Body of pancreas (tissue), 4 donors: ENCODE data around the gene ST3GAL6. TPM values are rescaled to one million over a fixed set of nuclear protein-coding genes. Genes with fewer than 3 reads are reported as not detected.

Source experiments
- ATAC-seq: fragments of 150-250 bp; one replicate; pipeline ENCODE4 v1.9.1; 2016
- DNase-seq, 4 donors: peaks; one replicate each; pipeline ENCODE4 v3.0.0-alpha.2; 2019
- H3K27ac ChIP-seq, 4 donors: fragments of 200-600 bp; sonication (generic); 1 replicate in 3 of 4; 2 replicates in 1 of 4; pipeline versions ENCODE4 v1.5.1 to v1.6.1; 2016 to 2019; ENCODE audit warnings: mild to moderate bottlenecking in 1 of 4, mixed read lengths in 1 of 4, moderate library complexity in 1 of 4
- H3K27me3 ChIP-seq, 2 donors: fragments of 200-600 bp; sonication (generic); one replicate each; pipeline ENCODE4 v1.6.0; 2016; ENCODE audit warnings: mild to moderate bottlenecking in 1 of 2
- H3K36me3 ChIP-seq, 2 donors: fragments of 200-600 bp; sonication (generic); replicated peaks in 1 of 2; 2 replicates each; pipeline ENCODE4 v1.5.1; 2016; ENCODE audit warnings: low read depth in 2 of 2; ENCODE audit not compliant: insufficient read depth in 1 of 2
- H3K4me1 ChIP-seq: fragments of 200-600 bp; sonication (generic); one replicate; pipeline ENCODE4 v1.6.0; 2016
- H3K4me3 ChIP-seq, 2 donors: fragments of 200-600 bp; sonication (generic); 1 replicate in 1 of 2; 2 replicates in 1 of 2; pipeline ENCODE4 v1.5.1; 2016 to 2019
- H3K9me3 ChIP-seq, 3 donors: fragments of 200-600 bp; sonication (generic); 1 replicate in 2 of 3; 2 replicates in 1 of 3; pipeline ENCODE4 v1.5.1; 2016
- CTCF ChIP-seq, 7 experiments: fragments of 450-650 bp in 4 of 7; fragments of 200-600 bp in 3 of 7; sonication (generic) in 3 of 7; IDR thresholded peaks; one replicate each; pipeline ENCODE4 v1.5.1; 2016 to 2019; ENCODE audit warnings: antibody characterized with exemption in 7 of 7
- POLR2A ChIP-seq, 3 donors: fragments of 450-650 bp; IDR thresholded peaks; one replicate each; pipeline ENCODE4 v1.6.1; 2016; ENCODE audit warnings: antibody characterized with exemption in 3 of 3, mild to moderate bottlenecking in 2 of 3
- WGBS, 2 donors: methylation state at CpG; one replicate each; pipeline ENCODE4 v1.1.5; 2017; 5-methylcytosine and 5-hydroxymethylcytosine counted together
- intact Hi-C: fragments of 100-400 bp; cut with DNase I; formaldehyde crosslinking; loops from one replicate; pipeline ENCODE4 v1.15.1; 2023
- total RNA-seq, 2 donors: library from RNA; depleted of rRNA; stranded (reverse); fragments of >200 nt; gene quantifications; one replicate each; pipeline ENCODE4 v1.1.0, GENCODE V29; 2016

ST3GAL6 gene
- total RNA-seq, 2 donors from 2014 or later: 8.0 to 35.3 TPM

GRCh38 chr3:98776140-98776493 lies 13.0 kb downstream of the ST3GAL6 start:
- Histone ChIP-seq H3K4me1 (peaks cover 32% of the 10 kb centered on the region), H3K36me3 (no peaks in the 10 kb centered on the region), H3K4me3 (no peak overlapping the region), H3K27me3 (no peaks in the 10 kb centered on the region), H3K27ac (peak overlapping the region in 1 of 4 donors; percentile 71), H3K9me3 (no peaks in the 10 kb centered on the region)
- DNase-seq: no peak
- intact Hi-C loops: no loop called here
- no peak for TF ChIP-seq POLR2A (IDR thresholded peaks at IDR 0.05)
- TF ChIP-seq CTCF (IDR thresholded peaks at IDR 0.05): no peak
- no peak for ATAC-seq

- no peaks in the 10 kb centered on the region for H3K27me3 ChIP-seq
- WGBS, 2 donors: 0 to 26% methylated on average over 2 of the region's 2 CpGs
- no peaks in the 10 kb centered on the region for H3K36me3 ChIP-seq
- DNase-seq: peak; percentile 30 to 81 (median 58)
- TF ChIP-seq POLR2A (IDR thresholded peaks at IDR 0.05): no peak
- no peak for TF ChIP-seq CTCF (IDR thresholded peaks at IDR 0.05)
- intact Hi-C loops: no loop called here
- no peaks in the 10 kb centered on the region for H3K9me3 ChIP-seq
- peak overlapping the region; percentile 2 to 71 (median 68) for H3K27ac ChIP-seq
- peak; percentile 94 for ATAC-seq
- peaks cover 32% of the 10 kb centered on the region for H3K4me1 ChIP-seq
- no peak overlapping the region for H3K4me3 ChIP-seq
Measured at GRCh38 chr3:98777286-98777685, 14.1 kb downstream of the ST3GAL6 start.

GRCh38 chr3:98777801-98778220 lies 14.7 kb downstream of the ST3GAL6 start:
- Histone ChIP-seq H3K4me1 (peaks cover 32% of the 10 kb centered on the region), H3K27ac (peak overlapping the region in 3 of 4 donors; percentile 66 to 71 (median 69)), H3K36me3 (no peaks in the 10 kb centered on the region), H3K27me3 (no peaks in the 10 kb centered on the region), H3K4me3 (no peak overlapping the region), H3K9me3 (no peaks in the 10 kb centered on the region)
- DNase-seq (no peak), ATAC-seq (peak; percentile 4)
- intact Hi-C loops: no loop called here
- no peak for TF ChIP-seq CTCF (IDR thresholded peaks at IDR 0.05)
- no peak for TF ChIP-seq POLR2A (IDR thresholded peaks at IDR 0.05)

- no peak for TF ChIP-seq POLR2A (IDR thresholded peaks at IDR 0.05)
- TF ChIP-seq CTCF (IDR thresholded peaks at IDR 0.05): no peak
- Histone ChIP-seq H3K4me1 (peaks cover 35% of the 10 kb centered on the region), H3K27ac (peak overlapping the region; percentile 31 to 71 (median 68)), H3K4me3 (no peak overlapping the region), H3K36me3 (no peaks in the 10 kb centered on the region), H3K27me3 (no peaks in the 10 kb centered on the region), H3K9me3 (no peaks in the 10 kb centered on the region)
- DNase-seq (no peak), ATAC-seq (no peak)
- intact Hi-C loops: no loop called here
- 40 to 61% methylated on average over 5 of the region's 5 CpGs for WGBS, 2 donors
Measured at GRCh38 chr3:98778383-98778782, 15.2 kb downstream of the ST3GAL6 start.

GRCh38 chr3:98778852-98779413 lies 15.8 kb downstream of the ST3GAL6 start:
- intact Hi-C loops: no loop called here
- DNase-seq (peak in 1 of 4 donors; percentile 22), ATAC-seq (no peak)
- Histone ChIP-seq H3K27ac (peak overlapping the region; percentile 31 to 71 (median 68)), H3K36me3 (no peaks in the 10 kb centered on the region), H3K9me3 (no peaks in the 10 kb centered on the region), H3K4me1 (peaks cover 40% of the 10 kb centered on the region), H3K4me3 (no peak overlapping the region), H3K27me3 (no peaks in the 10 kb centered on the region)
- no peak for TF ChIP-seq CTCF (IDR thresholded peaks at IDR 0.05)
- TF ChIP-seq POLR2A (IDR thresholded peaks at IDR 0.05): no peak
- 31 to 36% methylated on average over 5 of the region's 5 CpGs for WGBS, 2 donors
